Epithelial cell of proximal tubule (primary cell): Measurements from ENCODE around the gene DCUN1D2. TPM values are rescaled to one million over a fixed set of nuclear protein-coding genes. Genes with fewer than 3 reads are reported as not detected.

ENCODE experiments used
- DNase-seq: peaks from one replicate; pipeline ENCODE4 v3.0.0-alpha.2; 2011; ENCODE audit warnings: low read depth
- H3K4me3 ChIP-seq: 2 replicates; pipeline ENCODE4 v1.5.1; 2011; ENCODE audit warnings: low read depth, mild to moderate bottlenecking, low read length
- CTCF ChIP-seq: conservative IDR thresholded peaks from 2 replicates; pipeline ENCODE4 v1.5.1; 2012; ENCODE audit warnings: low read depth, mild to moderate bottlenecking, low read length
- total RNA-seq: library from RNA; depleted of rRNA; stranded (reverse); fragments of >200 nt; gene quantifications from 2 replicates; pipeline ENCODE4 v1.2.3, GENCODE V29; 2015

DCUN1D2 gene
- total RNA-seq, 1 donor from 2014 or later: 8.7 TPM

GRCh38 chr13:113423520-113424163 is 66.9 kb downstream of the DCUN1D2 start:
- TF ChIP-seq CTCF: no peak
- DNase-seq: no peak
- H3K4me3 ChIP-seq: no peak overlapping the region

GRCh38 chr13:113422807-113423519 is 67.5 kb downstream of the DCUN1D2 start:
- DNase-seq: no peak
- TF ChIP-seq CTCF: no peak
- no peak overlapping the region for H3K4me3 ChIP-seq

- no peak for TF ChIP-seq CTCF
- no peak for DNase-seq
- no peak overlapping the region for H3K4me3 ChIP-seq
Observed at GRCh38 chr13:113421673-113422270, 68.7 kb downstream of the DCUN1D2 start.

GRCh38 chr13:113420833-113421600 is 69.5 kb downstream of the DCUN1D2 start:
- no peak overlapping the region for H3K4me3 ChIP-seq
- TF ChIP-seq CTCF: no peak
- DNase-seq: no peak

- DNase-seq: no peak
- no peak overlapping the region for H3K4me3 ChIP-seq
- TF ChIP-seq CTCF: no peak
Observed at GRCh38 chr13:113420232-113420631, 70.3 kb downstream of the DCUN1D2 start.

- no peak for DNase-seq
- no peak for TF ChIP-seq CTCF
Observed at GRCh38 chr13:113419531-113420193, 70.8 kb downstream of the DCUN1D2 start.

More at GRCh38 chr13:113419531-113420193, 70.8 kb downstream of the DCUN1D2 start:
- H3K4me3 ChIP-seq: no peak overlapping the region
